Stimulated activated CD4-positive, alpha-beta T cell treated with anti-CD3 and anti-CD28 coated beads, Interleukin-1b, Interleukin-23, amount 100 ng/mL, for 48 hours (primary cell): Measurements from ENCODE around the gene HSP90B1.

Experiments used
- DNase-seq: peaks from one replicate; pipeline ENCODE4 v3.0.0-alpha.2; 2020

Gene HSP90B1

DNA sequence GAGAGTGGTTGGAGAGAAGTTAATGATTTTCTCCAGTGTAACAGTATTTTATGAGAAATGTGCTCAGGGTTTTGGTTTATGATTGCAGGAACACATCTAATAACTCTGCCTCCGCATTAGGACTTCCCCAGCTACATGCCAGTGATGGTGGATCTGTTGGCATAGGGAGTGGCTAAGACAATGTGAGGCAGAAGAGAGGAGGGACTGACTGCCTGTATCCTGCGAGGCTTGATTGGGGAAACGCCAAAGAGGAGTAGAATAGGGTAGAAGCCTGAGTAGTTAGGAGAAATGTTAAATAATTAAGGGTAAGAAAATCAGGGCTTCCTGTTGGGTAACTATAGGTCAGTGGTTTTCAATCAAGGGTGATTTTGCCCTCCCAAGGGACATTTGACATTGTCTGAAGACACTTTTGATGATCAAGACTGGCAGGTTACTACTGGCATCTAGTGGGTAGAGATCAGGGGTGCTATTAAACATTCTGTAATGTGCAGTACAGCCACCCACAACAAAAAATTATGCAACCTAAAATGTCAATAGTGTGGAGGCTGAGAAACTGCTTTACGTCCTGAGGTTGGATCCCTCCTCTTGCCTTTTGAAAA lies 48.3 kb downstream of the HSP90B1 start:
- DNase-seq = no peak

DNA sequence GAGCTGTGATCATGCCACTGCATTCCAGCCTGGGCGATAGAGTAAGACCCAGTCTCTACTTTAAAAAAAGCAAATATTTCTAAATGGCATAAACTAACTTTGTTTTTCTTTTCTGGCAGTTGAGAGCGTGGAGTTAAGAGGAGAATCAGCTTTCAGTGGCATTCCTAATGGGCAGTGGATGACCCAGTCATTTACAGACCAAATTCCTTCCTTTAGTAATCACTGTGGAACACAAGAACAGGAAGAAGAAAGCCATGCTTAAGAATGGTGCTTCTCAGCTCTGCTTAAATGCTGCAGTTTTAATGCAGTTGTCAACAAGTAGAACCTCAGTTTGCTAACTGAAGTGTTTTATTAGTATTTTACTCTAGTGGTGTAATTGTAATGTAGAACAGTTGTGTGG lies 56.6 kb downstream of the HSP90B1 start:
- no peak for DNase-seq

DNA sequence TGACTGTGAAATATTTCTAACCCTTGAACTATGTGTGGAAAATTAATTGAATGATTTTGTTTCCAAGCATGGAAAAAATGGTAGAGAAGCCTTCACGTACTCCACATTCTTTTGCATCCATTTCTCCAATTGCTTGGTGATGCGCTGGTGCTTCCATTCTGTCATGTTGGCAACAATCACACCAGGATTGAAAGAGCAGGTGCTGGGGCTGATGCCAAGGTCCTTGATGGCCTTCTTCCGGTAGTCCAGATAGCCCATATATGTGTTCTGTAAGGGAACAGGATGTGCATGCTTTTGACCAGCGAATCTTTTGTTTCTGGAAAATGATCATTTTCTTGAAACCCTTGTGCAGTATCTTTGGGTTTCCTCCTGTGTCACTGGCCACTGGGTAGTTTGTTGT lies 64.0 kb downstream of the HSP90B1 start:
- DNase-seq = no peak

DNA sequence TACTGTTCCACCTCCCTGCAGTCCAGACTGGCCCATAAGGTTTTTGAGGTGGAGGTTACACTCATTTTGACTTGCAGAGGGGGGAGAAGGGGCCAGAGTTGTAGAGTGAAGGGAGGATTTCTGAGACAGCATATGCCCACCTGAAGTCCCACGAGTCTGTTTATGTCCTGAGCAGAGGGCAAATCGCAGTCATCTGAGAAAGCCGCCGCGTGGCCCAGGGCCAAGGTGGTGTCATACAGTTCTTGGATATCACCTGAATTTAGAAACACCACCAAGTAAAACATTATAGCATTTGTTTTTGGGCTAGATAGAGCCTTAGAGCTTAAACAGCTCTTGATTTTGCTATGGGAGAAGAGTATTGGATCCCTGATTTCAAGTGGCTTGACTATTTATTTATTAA lies 66.4 kb downstream of the HSP90B1 start:
- no peak for DNase-seq

DNA sequence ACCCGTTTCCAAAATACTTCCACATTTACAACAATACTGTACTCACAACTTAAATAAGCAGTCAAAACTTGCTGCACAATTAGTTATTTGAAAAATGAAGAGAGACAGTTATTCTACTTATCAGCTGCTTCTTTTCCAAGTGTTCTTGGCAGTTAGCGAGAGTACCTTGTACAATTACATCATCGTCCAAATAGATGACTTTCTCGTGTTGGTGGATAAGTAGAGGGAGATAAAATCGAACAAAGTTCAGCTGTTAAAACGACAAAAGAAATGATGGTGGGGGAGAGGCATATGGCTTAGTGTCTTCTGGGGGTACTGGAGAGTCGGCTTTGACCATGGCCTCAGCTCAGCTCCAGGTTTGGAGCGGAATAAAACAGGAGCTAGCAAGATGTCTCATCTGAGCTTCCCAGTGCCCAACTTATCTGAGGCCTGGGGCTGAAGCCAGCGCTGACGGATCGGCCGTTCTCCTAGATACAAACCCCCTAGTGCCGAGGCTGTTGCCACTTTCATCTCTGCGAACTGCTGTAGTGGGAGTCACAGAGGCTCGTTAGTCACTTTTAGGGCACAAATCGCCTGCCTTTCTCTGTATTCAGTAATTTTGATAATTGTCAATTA lies 67.2 kb downstream of the HSP90B1 start:
- no peak for DNase-seq
